ENCODE results near the gene TMEM273.

TMEM273 gene

DNA sequence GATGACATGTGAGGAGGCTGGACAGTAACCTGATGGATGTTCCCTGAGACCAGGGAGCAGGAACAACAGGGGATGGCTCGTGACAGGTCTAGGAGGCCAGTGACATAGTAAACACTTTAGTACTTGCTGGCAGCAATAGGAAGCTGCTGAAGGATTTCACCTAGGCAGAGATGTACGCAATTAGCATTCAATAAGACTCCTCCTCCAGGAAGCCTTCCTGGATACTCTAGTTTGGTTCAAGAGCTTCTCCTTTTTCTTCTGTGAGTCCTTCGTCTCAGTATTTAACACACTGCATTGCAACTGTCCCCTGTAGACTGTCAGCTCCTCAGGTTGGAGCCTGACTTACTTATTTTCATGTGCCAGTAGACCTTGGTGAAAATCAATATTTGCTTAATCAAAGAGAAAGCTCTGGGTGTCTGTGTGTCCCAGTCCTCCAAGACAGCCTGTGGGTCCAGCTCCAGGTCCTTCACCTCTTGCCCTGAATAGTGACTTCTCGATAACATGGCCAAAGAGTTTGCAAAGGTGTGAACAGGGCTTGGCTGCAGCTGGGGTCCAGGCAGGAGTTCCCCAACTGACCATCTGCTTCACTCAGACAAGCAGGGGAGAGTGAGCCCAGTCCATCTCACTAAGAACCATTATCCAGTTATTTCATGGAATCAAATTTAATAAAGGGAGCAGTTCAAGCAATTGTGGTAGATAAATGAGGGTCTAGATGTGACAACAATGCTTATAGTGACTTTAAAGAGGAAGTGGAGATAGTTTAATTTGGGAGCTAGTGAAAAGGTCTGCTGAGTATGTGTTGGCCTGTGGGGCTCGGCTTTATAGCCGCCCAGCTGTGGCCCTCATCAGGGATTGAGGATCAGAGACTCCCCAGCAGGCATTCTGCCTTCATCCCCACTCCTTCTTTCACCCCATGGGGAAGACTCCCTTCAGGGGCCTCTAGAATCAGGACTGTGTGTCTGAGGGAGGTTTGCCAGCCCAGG, 9.4 kb downstream of the TMEM273 start:
- Histone ChIP-seq H3K9me3 (ENCODE audit: low read length) (no peaks in the 10 kb centered on the region), H3K4me3 (ENCODE audit: low read length) (no peak overlapping the region), H3K4me1 (ENCODE audit: insufficient read depth, low read length) (peaks cover 10% of the 10 kb centered on the region), H3K36me3 (ENCODE audit: insufficient read depth, low read length) (no peaks in the 10 kb centered on the region), H3K27me3 (ENCODE audit: insufficient read depth, low read length) (no peaks in the 10 kb centered on the region), H2AFZ (ENCODE audit: low read depth, low read length) (no peak overlapping the region)

DNA sequence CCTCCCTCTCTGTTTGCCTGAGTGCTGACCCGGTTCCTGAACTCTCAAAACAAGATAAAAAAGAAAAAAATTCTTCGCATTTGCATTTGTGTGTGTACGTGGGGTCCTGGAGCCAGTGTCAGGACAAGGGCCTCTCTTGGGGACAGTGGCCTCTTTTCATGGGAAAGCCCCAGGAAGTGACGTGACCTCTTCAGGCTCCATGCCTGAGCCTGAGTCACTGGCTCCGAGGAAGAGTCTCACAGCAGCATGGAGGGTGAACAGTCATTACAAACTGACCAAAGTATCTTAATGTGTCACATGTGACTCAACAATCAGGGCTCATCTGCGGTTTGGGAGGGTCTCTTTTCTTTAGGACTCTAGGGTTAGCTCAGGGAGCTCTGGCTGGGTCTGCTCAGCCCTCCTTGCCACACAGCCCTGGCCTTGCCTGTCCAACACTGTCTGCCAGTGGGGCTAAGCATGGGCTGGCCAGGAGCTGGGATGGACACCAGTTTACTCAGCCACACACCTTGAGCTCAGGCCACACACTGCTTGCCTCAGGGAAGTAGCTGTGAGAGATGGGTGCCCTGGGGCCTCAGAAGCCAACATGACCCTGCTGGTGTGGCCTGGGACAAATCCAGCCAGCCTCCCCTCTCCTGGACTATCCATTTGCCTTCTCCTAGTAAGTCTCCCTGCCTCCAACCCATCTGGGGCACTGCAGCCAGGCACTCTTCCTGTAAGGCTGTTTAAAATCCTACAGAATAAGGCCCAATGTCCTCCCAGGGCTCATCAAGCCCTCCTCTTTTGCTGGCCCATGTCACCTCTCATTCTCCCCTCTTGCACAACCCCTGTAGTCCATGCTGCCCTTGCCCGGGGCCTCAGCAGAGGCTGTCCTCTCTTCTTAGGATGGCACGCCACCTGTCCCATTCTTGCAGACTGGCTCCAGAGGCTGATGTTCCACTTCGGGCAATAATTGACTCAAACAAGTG, 10.5 kb downstream of the TMEM273 start:
- Histone ChIP-seq H3K9me3 (ENCODE audit: low read length) (no peaks in the 10 kb centered on the region), H2AFZ (ENCODE audit: low read depth, low read length) (peak overlapping the region; percentile 64), H3K4me1 (ENCODE audit: insufficient read depth, low read length) (peaks cover 10% of the 10 kb centered on the region), H3K4me3 (ENCODE audit: low read length) (no peak overlapping the region), H3K27me3 (ENCODE audit: insufficient read depth, low read length) (no peaks in the 10 kb centered on the region), H3K36me3 (ENCODE audit: insufficient read depth, low read length) (no peaks in the 10 kb centered on the region)

DNA sequence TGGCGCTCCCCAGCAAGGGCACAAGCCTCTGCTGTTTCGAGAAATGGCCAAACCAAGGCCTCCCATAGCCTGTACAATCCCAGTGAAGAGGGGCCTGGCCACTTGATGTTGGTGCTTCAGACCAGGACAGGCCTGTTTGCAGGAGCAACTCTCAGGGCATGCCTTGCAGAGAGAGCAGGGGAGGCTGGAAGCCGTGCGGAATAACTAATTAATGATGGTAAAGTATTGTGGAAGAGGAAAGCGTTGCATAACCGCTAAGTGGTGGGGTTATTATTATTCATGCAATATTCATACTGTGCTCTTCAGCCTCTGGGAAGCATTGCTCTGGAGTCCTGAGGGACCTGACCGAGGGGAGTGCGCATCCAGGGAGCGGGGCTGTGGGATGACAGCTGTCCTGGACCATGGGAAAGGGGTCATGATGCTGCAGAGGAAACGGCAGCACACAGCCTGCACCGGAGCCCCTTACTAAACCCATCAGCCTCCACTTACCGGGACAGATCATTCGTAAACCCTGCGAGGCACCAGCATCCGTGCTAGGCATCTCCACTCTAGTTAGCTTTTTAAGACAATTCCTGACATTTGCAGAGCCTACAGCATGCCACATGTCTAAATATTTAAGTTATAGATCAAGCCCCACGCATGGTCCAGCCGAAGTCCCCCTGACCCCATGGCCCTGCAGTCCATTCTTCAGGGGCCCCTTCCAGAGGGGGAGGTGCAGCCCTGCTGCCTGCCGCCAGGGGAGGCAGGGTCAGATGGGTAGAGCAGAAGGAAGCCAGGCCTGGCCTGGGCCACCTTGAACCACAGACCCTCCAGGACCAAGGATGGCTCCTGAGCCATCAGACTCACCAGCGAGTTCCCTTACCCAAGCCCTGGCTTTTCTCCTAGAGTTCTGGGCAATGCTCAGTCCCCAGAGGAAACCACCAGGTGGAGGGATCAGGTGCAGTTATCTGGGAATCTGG, 11.6 kb downstream of the TMEM273 start:
- H3K4me1 ChIP-seq (ENCODE audit: insufficient read depth, low read length), result peaks cover 10% of the 10 kb centered on the region
- no peak overlapping the region for H3K4me3 ChIP-seq (ENCODE audit: low read length)
- H3K36me3 ChIP-seq (ENCODE audit: insufficient read depth, low read length), result no peaks in the 10 kb centered on the region
- no peak overlapping the region for H2AFZ ChIP-seq (ENCODE audit: low read depth, low read length)
- no peaks in the 10 kb centered on the region for H3K9me3 ChIP-seq (ENCODE audit: low read length)
- no peaks in the 10 kb centered on the region for H3K27me3 ChIP-seq (ENCODE audit: insufficient read depth, low read length)

DNA sequence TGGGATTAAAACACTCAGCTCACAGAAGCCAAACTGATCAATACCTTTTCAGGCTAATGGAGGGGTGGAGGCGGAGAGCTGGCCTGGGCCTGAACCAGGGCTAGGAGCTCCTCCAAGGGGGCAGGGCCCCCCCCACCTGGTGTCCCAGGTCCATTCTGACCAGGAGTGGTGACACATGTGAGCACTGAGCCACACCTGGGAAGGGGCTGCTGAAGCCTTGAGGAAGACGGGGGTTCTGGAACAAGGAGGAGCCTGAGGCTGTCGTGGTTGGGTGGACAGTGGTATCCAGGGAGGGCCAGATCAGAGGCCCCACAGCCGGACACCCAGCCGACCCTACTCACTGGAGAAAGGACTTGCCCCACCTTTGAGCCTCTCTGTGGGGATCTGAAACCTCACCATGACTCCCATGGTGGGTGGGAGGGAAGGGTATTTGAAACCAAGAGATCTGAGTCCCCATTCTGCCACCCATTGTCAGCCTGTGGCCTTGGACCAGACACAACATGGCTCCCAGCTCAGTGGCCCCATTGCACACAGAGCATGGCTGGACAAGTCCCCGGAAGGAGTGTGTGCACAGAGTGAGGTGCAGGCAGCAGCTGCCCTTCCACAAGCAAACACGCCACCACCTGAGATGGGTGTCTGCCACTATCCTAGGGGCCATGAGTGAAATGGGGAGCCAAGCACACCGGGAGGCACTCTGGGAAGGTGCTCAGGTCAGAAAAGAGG, 12.4 kb downstream of the TMEM273 start:
- Histone ChIP-seq H2AFZ (ENCODE audit: low read depth, low read length) (no peak overlapping the region), H3K36me3 (ENCODE audit: insufficient read depth, low read length) (no peaks in the 10 kb centered on the region), H3K4me1 (ENCODE audit: insufficient read depth, low read length) (peaks cover 10% of the 10 kb centered on the region), H3K9me3 (ENCODE audit: low read length) (no peaks in the 10 kb centered on the region), H3K4me3 (ENCODE audit: low read length) (no peak overlapping the region), H3K27me3 (ENCODE audit: insufficient read depth, low read length) (no peaks in the 10 kb centered on the region)

DNA sequence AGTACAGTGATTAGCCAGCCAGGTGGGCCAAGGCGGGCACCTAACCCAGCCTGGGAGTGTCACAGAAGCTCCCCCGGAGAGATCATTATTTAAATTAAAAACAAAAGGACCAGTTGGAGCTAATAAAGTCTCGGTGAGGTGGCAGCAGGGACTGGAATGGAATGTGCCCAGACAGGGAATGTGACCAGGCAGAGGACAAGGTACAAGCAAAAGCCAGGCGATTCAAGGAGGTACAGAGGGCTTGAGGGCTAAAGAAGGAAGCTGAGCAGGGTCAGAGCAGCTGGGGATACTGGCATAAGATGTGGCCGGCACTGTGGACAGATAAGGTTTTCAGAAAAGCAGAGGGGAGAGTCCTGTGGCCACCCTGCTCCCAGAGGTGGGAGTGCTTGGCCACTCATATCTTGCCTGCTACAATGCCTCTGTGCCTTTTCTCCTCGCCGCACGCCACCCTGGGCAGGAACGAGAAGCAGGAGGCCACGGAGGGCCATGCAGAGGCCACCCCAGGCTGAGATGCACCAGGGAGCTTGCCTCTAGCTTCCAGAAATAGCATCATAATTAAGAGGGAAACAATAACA, 13.2 kb downstream of the TMEM273 start:
- Histone ChIP-seq H3K4me3 (ENCODE audit: low read length) (no peak overlapping the region), H3K9me3 (ENCODE audit: low read length) (no peaks in the 10 kb centered on the region), H3K36me3 (ENCODE audit: insufficient read depth, low read length) (no peaks in the 10 kb centered on the region), H3K27me3 (ENCODE audit: insufficient read depth, low read length) (no peaks in the 10 kb centered on the region), H2AFZ (ENCODE audit: low read depth, low read length) (no peak overlapping the region), H3K4me1 (ENCODE audit: insufficient read depth, low read length) (peaks cover 10% of the 10 kb centered on the region)

DNA sequence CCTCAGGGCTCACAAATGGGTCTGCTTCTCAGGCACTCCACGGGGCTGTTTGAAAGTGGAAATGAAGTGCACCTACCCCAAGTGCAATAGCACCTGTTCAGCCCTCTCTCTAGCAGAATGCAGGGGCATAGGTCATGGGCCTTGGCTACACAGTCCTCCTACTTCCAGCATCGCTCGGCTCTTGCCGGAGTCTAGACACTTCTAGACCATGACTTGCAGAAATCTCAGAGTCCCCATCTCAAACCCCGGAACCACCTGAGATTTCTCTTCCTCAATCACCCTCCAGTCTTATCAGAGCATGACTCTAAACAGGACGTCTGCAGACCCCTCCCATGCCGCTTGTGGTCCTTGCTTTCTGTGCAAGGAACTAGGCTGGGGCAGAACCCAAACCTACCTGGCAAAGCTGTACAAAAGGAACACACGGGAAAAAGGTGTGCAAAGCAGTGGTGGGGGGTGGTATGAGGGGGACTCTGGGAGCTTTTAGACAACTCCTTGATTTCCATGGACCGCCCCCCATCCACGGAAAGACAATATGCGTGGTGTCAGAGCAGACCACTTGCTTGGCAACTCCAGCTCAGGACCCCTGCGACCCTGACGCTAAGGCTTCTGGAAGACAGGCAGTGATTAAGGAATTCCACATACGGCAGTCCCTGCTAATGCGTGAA, 13.8 kb downstream of the TMEM273 start:
- Histone ChIP-seq H3K4me3 (ENCODE audit: low read length) (no peak overlapping the region), H2AFZ (ENCODE audit: low read depth, low read length) (no peak overlapping the region), H3K36me3 (ENCODE audit: insufficient read depth, low read length) (no peaks in the 10 kb centered on the region), H3K4me1 (ENCODE audit: insufficient read depth, low read length) (peaks cover 10% of the 10 kb centered on the region), H3K9me3 (ENCODE audit: low read length) (no peaks in the 10 kb centered on the region), H3K27me3 (ENCODE audit: insufficient read depth, low read length) (no peaks in the 10 kb centered on the region)

DNA sequence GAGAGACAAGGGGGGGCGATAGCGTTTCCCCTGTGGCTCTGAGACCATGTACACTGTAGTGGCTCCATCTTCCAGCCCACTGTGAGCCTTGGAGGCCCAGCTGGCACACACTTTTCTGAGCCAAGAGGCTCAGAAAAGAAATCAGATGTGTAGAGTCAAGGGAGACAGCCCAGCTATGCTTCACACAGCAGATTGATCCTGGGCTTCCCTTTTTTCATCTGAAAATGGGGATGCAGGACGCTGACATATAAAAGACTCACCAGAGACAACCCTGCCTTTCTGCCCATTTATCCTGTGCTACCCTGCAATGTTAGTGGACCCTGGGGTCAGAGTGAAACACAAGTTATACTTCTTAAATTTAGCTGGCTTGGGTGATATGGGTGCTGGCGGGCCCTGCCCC, 14.3 kb downstream of the TMEM273 start:
- Histone ChIP-seq H3K4me3 (ENCODE audit: low read length) (no peak overlapping the region), H3K27me3 (ENCODE audit: insufficient read depth, low read length) (no peaks in the 10 kb centered on the region), H3K36me3 (ENCODE audit: insufficient read depth, low read length) (no peaks in the 10 kb centered on the region), H3K9me3 (ENCODE audit: low read length) (no peaks in the 10 kb centered on the region), H3K4me1 (ENCODE audit: insufficient read depth, low read length) (peaks cover 10% of the 10 kb centered on the region), H2AFZ (ENCODE audit: low read depth, low read length) (no peak overlapping the region)

DNA sequence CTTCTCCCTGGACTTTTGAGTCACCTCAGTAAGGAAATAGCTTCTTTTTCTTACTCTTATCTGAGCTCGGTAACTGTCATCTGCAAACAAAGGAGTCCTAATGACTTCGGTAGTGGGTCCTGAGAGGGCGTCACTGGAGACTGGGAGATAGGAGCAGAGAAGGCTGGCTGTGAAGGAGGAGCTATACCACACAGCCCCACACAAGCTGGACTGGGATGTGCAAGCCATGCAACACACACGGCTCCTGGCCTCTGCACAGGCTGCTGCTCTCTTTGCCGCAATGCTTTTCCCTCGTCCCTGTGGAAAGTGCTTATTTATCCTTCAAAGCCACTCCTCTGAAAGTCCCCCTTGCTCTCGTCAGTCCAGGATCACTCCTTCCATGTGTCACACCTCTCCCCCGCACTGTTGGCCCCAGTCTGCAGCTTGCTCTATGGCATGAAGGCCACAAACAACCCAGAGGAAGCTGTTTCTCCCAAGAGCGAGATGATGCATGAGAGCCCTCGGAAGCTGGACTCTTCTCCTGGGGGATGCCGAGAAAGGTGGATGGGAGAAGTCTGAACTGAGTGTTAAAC, 14.9 kb downstream of the TMEM273 start:
- no peak overlapping the region for H2AFZ ChIP-seq (ENCODE audit: low read depth, low read length)

DNA sequence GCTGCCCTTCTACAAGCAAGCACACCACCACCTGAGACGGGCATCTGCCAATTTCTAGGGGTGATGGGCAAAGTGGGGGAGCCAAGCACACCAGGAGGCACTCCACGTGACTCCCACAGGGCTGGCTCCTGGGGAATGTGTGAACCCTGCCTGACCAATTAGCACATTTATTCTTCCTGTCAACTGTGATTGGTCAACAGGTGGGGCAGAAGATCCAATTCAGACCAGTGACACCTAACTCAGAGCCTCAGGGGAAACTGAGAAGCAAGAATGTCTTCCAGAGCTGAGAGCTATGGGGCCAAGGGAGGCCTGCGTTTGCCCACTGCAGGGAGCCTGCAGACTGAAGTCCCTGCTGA, 15.4 kb downstream of the TMEM273 start:
- no peaks in the 10 kb centered on the region for H3K27me3 ChIP-seq (ENCODE audit: insufficient read depth, low read length)

More for the DNA sequence above, 14.9 kb downstream of the TMEM273 start:
- Histone ChIP-seq H3K27me3 (ENCODE audit: insufficient read depth, low read length) (no peaks in the 10 kb centered on the region), H3K4me1 (ENCODE audit: insufficient read depth, low read length) (peaks cover 10% of the 10 kb centered on the region), H3K4me3 (ENCODE audit: low read length) (no peak overlapping the region), H3K9me3 (ENCODE audit: low read length) (no peaks in the 10 kb centered on the region), H3K36me3 (ENCODE audit: insufficient read depth, low read length) (no peaks in the 10 kb centered on the region)

DNA sequence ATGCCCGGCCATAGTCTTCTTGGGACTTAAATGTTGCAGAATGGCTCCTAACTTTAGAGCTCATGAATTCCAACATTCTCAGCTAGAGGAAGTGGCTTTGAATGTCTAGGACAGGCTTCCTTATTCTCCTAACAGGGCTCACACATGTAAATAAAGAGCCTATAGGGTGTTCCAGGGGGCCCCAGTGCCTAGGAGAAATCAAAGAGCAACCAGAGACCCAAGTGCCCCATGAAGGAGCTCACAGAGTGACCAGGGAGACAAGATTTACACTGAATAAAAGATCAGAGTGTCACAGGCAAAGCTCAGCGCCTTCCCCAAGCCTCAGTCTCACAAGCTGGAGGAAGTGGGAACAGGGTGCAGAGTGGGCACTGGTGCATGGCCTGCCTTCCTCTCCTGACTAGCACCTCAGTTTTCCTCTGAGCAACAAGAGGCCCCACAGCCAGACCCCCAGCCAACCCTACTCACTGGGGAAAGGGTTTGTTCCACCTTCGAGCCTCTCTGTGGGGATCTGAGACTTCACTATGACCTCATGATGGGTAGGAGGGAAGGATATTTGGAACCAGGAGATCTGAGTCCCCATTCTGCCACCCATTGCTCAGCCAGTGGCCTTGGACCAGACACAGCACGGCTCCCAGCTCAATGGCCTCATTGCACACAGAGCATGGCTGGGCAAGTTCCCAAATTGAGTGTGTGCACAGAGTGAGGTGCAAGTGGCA, 16.0 kb downstream of the TMEM273 start:
- H2AFZ ChIP-seq (ENCODE audit: low read depth, low read length), result no peak overlapping the region

More for the DNA sequence above, 15.4 kb downstream of the TMEM273 start:
- H3K4me3 ChIP-seq (ENCODE audit: low read length), result no peak overlapping the region
- H3K36me3 ChIP-seq (ENCODE audit: insufficient read depth, low read length), result no peaks in the 10 kb centered on the region
- no peak overlapping the region for H2AFZ ChIP-seq (ENCODE audit: low read depth, low read length)
- H3K9me3 ChIP-seq (ENCODE audit: low read length), result no peaks in the 10 kb centered on the region
- peaks cover 10% of the 10 kb centered on the region for H3K4me1 ChIP-seq (ENCODE audit: insufficient read depth, low read length)

More for the DNA sequence above, 16.0 kb downstream of the TMEM273 start:
- H3K27me3 ChIP-seq (ENCODE audit: insufficient read depth, low read length), result no peaks in the 10 kb centered on the region
- H3K4me1 ChIP-seq (ENCODE audit: insufficient read depth, low read length), result peaks cover 7% of the 10 kb centered on the region
- H3K4me3 ChIP-seq (ENCODE audit: low read length), result no peak overlapping the region
- no peaks in the 10 kb centered on the region for H3K9me3 ChIP-seq (ENCODE audit: low read length)
- no peaks in the 10 kb centered on the region for H3K36me3 ChIP-seq (ENCODE audit: insufficient read depth, low read length)

Data from neuron (in vitro differentiated cells).